ENCODE measurements around the gene BACH2.

- TF ChIP-seq POLR2A (IDR thresholded peaks at IDR 0.05; ENCODE audit: low read depth, low read length), result no peak
- TF ChIP-seq POLR2AphosphoS5 (IDR thresholded peaks at IDR 0.05; ENCODE audit: low read depth, low read length), result no peak
- no peak for TF ChIP-seq TAF1 (IDR thresholded peaks at IDR 0.05; ENCODE audit: borderline replicate concordance, low read depth, low read length)
These were observed 280.8 kb downstream of the BACH2 start for GRCh38 chr6:90015883-90016282.

Measured in GM12892 (cell line).